Activated T-cell treated with anti-CD3 and anti-CD28 coated beads, Interleukin-2, amount 50 U/mL, for 1 hour (primary cell): ENCODE measurements around the gene KIFAP3.
"Not testable (repeated sequence)": the region's sequence is repeated elsewhere in the genome, so short reads cannot be mapped to it uniquely, and the experiment has no call there.

Experiments used
- DNase-seq: peaks from one replicate; pipeline ENCODE4 v3.0.0-alpha.2; 2020

The KIFAP3 gene

GRCh38 chr1:170074250-170075157 is at the start of gene KIFAP3:
Gene KIFAP3 (minus strand): TSS chr1:170074695. CDS start chr1:170074467, 228 bp downstream.
- peak; percentile 92 for DNase-seq

DNA sequence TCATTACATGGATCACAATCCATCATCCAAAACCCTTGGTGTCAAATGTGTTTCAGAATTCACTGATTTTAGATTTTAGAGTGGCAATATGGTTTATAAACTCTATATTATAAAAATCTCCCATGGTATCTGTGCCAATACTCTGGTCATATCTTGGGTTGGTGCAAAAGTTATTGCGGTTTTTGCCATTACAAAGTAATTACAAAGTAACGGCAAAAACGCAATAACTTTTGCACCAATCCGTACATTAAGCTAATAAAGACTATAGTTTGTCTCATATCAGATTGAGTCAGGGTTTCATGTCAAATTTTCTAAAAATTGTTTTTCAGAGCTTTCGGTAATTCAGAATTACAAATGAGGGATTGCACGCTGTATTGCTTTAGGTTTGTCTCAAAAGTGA is 47.9 kb upstream of the KIFAP3 start:
- no peak for DNase-seq

GRCh38 chr1:170114906-170115305 is 40.4 kb upstream of the KIFAP3 start:
- no peak for DNase-seq

DNA sequence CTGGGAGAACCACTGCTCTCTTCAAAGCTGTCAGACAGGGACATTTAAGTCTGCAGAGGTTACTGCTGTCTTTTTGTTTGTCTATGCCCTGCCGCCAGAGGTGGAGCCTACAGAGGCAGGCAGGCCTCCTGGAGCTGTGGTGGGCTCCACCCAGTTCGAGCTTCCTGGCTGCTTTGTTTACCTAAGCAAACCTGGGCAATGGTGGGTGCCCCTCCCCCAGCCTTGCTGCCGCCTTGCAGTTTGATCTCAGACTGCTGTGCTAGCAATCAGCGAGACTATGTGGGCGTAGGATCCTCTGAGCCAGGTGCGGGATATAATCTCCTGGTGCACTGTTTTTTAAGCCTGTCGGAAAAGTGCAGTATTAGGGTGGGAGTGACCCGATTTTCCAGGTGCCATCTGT is 38.6 kb upstream of the KIFAP3 start:
- DNase-seq = not testable (repeated sequence)

GRCh38 chr1:170097449-170097948 is 23.0 kb upstream of the KIFAP3 start:
- no peak for DNase-seq

GRCh38 chr1:170096806-170097340 is 22.4 kb upstream of the KIFAP3 start:
- DNase-seq = no peak

DNA sequence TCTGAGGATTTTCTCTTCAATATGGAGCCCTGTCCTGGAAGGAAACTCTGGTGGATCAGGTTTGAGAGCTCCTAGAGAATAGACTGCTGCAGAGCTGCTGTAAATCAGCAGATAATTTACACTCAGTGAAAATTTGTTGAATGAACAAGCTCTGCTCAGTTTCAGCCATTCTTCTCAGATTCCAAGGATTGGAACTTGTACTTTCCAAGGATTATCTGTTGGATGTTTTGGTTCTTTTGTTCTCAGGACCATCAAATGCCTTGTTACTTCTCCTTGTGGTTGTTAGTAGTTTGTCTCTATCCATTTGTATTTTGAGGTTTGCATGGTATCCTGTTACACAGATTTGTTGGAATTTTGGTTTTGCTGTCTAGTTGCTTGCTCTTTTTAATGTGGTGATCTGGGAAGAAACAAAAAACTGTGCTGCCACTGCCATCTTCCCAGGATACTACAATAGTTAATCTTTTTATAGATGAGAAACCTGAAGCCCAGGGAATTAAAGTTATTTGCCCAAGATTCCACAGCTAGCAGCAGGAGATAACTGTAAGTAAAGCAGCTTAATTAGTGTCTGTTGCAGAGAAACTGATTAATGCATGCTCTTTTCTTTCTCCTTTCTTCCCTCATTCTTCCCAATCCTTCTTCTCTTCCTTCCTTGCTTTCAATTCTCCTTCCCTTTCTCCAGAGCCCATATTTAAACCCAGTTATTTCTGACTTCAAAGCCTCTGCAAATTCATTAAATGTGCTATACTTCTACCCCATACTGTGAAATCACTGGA is 21.7 kb upstream of the KIFAP3 start:
- DNase-seq = no peak

- not testable (repeated sequence) for DNase-seq
Observed at GRCh38 chr1:170094697-170095616, 20.5 kb upstream of the KIFAP3 start.

DNA sequence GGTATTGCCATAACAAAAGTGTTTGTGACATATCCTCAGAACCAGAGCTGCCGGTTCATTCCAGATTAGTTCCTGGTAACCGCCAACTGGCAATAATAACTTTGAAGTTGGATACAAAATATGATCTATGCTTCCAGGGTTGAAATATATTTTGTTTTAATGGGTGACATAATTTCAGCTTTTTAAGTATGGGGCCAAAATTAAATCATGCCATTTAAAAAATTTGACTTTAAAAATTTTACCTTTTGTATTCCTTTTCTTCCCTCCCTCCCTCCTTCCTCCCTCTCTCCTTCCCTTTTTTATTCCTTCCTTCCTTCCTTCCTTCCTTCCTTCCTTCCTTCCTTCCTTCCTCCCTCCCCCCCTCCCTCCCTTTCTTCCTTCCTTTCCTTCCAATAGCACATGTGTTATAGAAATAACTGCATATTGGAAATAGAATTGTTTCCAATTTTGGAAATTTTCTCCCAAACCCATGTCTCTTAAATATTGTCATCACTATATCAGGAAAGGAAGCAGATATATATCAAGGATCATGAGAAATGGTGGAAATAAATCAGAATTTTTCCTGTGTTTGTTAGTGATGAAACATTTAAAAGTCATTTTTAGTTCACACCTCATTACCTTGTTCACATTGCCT is 12.0 kb upstream of the KIFAP3 start:
- no peak for DNase-seq

DNA sequence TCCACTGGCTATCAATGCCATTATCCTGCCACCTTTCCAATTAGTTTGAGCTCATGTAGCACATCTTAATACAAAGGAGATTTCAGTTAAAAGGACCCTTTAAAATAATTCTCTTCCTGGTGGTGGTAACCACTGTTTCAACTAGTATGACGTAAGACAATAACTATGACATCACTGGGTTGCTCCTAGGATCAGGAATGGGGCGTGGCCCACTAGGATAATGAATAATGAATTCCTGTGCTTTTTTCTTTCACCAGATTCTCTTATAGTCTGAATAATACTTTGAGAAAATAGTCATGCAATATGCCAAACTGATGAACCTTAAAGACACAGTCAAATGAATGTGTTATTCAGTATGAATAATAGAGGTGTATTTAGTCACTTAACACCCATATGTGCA is 10.6 kb upstream of the KIFAP3 start:
- DNase-seq = no peak

- DNase-seq = no peak
Observed at GRCh38 chr1:170078610-170079189, 4.2 kb upstream of the KIFAP3 start.

GRCh38 chr1:170077926-170078325 is 3.4 kb upstream of the KIFAP3 start:
- DNase-seq = no peak

DNA sequence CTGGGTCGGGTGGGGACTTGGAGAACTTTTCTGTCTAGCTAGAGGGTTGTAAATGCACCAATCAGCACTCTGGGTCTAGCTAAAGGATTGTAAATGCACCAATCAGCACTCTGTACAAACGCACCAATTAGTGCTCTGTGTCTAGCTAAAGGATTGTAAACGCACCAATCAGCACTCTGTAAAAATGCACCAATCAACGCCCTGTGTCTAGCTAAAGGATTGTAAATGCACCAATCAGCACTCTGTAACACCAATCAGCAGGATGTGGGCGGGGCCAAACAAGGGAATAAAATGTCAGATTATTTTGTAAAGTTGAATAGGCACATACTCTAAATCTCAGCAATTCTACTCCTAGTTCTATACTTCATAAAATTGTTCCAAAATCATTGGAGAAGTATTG is 2.5 kb upstream of the KIFAP3 start:
- DNase-seq = not testable (repeated sequence)

DNA sequence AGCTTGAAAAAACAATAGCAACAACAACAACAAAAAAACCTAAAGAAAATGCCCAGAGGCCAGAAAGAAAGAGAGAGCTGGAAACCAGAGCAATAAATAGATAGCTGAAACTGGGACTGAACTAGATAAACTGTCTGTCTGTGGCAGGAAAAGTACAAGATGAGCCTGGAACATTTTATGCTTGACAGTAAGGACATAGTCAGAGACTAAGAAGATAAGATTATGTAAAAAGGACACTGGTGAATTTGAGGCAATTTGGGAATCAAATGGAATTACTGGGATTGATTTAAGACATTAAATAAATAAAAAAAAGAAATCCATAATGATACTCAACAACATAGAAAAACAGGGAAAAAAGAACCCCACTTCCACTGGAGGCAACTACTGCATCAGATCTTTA is 1.7 kb upstream of the KIFAP3 start:
- DNase-seq = no peak

GRCh38 chr1:170075186-170075585 is 691 bp upstream of the KIFAP3 start:
- DNase-seq = no peak

DNA sequence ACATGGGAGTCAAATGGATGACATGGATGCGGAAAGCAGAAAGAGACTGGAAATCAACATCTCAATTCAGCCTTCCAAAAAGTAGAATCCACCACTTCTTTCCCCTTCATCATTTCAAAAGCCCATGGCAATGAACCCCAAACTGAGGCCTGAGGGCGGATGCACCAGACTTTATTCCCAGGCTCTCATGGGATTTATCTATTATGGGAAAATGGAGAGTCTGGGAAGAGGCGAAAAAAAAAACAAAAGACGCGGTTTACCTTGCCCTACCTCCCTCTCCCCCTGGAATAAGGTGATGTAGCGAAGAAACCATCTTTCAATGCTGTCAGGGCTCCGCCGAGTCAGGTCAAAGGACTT is 624 bp downstream of the KIFAP3 start:
- no peak for DNase-seq

GRCh38 chr1:170071378-170071777 is 3.1 kb downstream of the KIFAP3 start:
- no peak for DNase-seq

- no peak for DNase-seq
Observed at GRCh38 chr1:170068923-170069322, 5.6 kb downstream of the KIFAP3 start.

GRCh38 chr1:170067253-170067819 is 7.2 kb downstream of the KIFAP3 start:
- no peak for DNase-seq

DNA sequence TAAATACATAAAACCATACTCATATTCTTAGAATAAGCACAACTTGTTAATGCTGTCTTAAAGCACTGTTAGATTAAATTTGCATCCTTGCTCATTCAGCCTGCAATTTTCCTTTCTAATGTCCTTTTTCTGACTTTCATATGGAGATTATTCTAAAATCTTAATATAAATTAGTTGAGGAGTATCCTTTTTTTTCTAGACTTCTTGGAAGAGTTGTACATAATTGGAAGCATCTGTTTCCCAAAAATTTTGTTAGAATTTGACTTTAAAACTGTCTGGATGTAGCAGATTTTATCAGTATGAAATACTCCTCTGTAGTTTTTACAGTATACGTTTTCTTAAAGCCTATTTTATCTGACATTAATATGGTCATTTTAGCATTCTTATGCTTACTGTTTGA is 9.7 kb downstream of the KIFAP3 start:
- DNase-seq = no peak
